HG03159 (cell line): Measurements from ENCODE around the gene RIC8A.
A peak's percentile ranks its signal among the peaks of the same experiment; 100 is the strongest.
"Not testable (repeated sequence)": the region's sequence is repeated elsewhere in the genome, so short reads cannot be mapped to it uniquely, and the experiment has no call there.

Experiments
- ATAC-seq: cut with Tn5 transposase; IDR thresholded peaks from one replicate; pipeline ENCODE4 v1.9.1; 2021; ENCODE audit warnings: mild to moderate bottlenecking, moderate library complexity; ENCODE audit not compliant: unreplicated experiment

RIC8A gene

DNA sequence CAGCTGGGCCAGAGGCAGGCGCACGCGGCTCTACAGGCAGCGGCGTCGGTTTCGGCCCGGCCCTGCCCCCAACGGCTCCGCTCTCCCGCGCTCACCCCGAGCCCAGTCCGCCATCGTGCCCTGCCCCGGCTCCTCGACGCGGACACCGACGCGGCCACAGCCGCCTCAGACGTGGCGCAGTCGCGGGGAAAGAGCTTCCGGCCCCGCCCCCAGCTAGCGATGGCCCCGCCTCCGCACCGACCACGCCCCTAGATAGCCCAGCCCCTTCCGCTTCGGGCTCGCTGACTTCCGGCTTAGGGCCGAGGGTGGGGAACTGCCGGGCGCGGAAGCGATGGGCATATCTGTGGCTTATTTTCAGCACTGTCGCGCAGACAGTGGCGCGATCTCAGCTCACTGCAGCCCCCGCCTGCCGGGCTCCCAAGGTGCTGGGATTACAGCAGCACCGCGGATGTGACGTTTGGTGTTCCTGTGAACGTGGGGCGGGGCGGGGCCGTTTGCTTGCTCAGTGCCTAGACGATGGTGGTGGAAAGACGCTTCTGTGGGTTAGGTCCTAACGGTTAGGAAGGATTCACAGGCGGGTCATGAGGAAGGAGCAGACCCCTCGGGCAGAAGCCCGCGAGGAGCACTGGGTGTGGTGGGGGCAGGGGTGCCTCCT, at the start of gene RIC8A, which contains the start of gene BET1L:
RIC8A (plus strand) TSS at position 501 of the 655 bp plus-strand sequence. CDS start 1,147 bp downstream, outside the sequence.
BET1L (minus strand) TSS at position 192 of the 655 bp plus-strand sequence; CDS start at position 114, 78 bp downstream.
- ATAC-seq: peak; percentile 72

DNA sequence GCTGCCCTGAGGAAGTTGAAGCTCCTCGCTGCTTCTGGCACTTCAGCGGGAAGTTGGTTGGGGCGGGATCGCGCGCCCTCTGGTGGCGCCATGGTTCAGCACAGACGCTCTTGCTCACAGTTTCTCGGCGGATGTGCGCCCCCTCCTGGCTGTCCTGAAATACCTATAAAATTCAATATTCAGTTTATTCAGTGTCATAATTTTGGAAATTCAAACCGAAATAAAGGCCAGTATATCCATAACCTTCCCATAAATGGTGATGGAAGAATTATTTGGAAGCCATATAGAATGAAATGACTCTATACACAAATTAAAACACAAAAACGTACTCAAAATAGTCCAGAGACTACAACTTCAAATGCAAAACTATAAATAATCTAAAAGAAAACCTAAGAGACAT, 27.3 kb upstream of the RIC8A start:
- ATAC-seq: not testable (repeated sequence)

DNA sequence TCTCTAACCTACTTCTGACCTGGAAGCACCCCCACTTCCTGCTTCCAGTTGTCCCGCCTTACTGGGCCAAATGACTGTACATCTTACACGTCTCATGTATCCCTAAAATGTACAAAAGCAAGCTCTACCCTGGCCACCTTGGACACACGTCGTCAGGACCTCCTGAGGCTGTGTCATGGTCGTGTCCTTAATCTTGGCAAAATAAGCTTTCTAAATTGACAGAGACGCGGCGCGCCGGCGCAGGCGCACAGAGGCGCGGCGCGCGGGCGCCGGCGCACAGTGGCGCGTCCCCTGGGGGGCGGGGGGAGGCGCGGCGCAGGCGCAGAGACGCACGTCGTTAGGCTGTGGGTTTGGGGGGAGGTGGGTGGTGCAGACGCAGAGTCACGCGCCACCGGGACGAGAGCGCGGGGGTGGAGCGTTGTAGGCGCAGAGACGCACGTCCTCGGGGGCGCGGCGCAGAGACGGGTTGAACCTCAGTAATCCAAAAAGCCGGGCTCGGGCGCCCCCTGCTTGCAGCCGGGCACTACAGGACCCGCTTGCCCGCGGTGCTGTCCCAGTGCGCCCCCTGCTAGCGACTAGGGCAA, 18.2 kb upstream of the RIC8A start:
- ATAC-seq: peak; percentile 4

DNA sequence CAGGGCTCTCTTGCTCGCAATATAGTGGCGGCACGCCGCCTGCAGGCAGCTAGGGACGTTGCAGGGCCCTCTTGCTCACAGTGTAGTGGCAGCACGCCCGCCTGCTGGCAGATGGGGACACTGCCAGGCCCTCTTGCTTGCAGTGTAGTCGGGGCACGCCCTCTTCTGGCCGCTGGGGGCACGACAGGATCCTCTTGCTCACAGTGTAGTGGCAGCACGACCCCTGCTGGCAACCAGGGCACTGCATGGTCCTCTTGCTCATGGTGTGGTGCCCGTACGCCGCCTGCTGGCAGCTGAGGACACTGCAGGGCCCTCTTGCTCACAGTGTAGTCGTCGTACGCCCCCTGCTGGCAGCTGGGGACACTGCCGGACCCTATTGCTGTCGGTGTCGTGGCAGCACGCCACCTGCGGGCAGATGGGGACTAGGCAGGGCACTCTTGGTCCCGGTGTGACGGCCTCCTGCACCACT, 17.6 kb upstream of the RIC8A start:
- peak; percentile 73 for ATAC-seq

DNA sequence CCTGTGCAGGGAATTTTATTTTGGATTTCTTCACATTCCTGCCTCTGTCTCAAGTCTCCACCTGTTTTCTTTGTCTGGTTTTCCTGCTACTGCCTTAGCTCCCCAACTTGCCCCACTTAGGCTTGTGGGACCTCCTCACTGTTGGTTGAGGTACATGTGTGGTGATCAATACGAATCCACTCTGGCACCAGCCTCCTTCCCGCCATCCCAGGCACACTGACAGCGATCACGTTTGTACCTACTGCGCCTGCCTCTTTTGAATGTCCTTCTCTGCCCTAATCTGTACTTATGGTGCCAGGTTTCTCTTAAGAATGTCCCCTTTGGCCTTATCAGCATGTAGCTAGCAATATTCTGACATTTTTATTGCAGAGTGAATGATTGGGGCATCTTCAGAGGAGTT, 17.0 kb upstream of the RIC8A start:
- not testable (repeated sequence) for ATAC-seq

DNA sequence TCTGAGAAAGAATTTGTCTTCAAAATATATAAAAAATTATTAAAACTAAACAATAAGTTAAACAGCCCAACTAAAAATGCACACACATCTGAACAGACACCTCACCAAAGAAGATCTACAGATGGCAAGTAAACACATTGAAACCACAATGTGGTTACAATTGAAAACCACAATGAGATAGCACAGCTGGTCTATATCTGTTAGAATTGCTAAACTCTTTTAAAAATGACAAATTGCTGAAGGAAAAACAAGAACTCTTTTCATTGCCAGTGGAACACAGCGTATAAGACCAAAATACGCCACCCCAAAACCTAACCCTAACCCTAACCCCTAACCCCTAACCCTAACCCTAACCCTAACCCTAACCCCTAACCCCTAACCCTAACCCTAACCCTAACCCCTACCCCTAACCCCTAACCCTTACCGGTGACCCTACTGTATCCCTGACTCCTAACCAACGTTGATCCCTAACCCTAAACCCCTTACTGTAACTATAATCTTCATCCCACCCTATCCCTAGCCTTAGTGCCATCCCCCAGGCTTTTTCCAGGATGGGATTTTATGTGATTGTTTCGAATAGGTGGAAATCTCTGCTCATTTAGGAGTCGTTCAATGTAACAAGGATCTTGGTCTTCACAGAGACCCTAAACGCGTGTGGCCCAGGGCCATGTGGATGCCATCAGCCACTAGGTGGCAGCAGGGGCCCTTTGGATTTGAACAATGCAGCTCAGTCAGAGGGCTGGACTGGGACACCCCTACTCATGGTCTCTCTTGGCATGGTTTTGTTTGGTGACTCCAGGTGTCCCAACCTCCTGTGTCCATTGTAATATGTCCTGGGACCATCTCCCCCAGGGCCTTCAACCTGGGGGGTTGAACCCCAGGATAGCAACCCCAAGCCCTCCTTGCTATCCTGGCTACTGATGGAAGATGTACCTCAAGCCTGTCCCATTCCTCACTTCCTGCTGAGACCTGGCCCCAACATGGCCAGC, 15.7 kb upstream of the RIC8A start:
- not testable (repeated sequence) for ATAC-seq

DNA sequence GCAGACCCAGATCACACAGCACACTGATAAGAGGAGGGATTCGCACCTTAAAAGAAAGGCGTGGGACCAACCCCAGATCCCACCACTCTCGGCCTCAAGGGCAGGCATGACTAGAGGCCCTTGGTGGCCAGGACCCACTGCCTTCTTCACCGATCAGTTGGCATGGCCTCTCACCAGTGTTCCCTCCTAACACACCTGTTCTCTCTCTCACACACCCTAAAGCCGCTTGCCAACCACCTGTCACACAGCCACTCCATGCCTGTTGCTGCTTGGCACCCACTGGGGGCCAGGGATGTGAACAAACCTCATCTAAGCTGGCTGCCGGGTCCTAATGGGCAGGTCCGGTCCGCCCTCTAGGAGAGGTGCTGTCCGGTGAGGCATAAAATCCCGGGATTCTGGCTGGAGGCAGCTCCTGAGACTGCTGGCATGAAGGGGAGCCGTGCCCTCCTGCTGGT, 14.8 kb upstream of the RIC8A start, which contains the start of gene SCGB1C1:
SCGB1C1 (plus strand) TSS at position 405 of the 455 bp plus-strand sequence; CDS start at position 427, 22 bp downstream.
- ATAC-seq: not testable (repeated sequence)

DNA sequence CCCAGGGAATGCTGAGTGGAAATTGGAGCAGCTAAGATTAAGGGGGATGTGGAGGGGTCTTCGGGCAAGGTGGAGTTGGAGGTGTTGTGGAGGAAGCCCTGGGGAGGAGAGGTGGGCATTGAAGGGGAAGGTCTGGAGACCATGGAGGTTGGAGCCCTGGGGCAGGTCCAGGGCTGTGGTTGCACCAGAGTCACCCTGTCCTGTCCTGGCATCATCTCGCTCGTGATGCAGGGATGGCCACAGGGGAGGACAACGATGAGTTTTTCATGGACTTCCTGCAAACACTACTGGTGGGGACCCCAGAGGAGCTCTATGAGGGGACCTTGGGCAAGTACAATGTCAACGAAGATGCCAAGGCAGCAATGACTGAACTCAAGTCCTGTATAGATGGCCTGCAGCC, 14.0 kb upstream of the RIC8A start:
- not testable (repeated sequence) for ATAC-seq

DNA sequence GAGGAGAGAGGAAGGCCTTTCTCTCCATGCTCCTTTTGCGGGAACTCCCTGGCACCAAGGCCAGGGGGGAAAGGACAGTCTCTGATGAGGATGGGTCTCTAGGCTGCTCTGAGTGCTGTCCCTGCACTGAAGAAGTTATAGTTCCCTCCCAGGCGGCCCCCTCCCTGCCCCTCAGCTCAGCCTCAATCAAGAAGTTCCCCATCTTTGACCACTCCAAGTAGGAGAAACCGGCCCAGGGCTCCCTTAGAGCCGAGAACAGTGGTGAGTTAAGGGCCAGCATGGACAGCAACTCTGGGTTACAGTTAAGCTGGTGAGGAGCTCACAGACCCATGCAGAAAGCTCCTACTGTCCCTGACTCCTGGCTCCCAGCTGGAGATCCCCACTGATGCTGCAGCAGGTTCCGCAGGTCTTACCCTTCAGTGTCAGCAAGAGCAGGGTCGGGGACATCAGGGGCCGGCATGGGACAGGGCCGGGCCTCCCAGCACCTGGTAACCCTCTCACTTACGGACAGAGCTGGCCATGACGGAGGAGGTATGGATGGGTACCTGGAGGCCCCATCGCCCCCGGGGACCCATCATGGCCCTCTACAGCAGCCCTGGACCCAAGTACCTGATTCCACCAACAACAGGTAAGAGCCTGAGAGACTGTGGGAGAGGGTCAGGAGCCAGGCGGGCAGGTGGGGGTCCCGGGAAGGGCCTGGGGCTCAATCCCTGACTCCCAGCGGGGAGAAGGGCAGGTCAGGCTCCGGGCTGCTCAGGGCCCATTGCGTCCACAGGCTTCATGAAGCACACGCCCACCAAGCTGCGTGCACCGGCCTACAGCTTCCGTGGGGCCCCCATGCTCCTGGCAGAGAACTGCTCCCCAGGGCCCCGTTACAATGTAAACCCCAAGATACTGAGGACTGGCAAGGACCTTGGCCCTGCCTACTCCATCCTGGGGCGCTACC, 10.4 kb upstream of the RIC8A start:
- no peak for ATAC-seq

DNA sequence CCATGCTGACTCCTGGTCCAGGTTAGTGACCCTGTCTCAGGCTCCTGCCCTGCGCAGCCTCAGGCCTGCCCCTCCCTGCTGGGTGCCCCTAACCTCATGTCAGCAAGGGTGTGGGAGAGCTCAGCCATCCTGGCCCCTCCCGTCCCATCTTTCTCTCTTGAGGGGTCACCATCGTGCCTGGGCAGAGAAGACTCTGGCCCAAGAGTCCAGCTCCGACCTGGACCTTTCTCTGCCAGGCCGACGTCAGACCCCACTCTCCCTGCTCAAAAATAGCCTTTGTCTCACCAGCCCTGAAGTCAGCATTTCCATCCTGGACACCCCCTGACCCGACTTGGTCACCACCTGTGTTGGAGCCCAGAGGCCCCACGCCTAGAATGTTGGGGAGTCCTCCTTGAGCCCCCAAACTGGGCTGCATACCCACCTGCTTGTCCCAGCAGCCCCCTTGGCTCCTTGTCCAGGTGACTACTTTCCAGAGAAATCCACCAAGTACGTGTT, 9.7 kb upstream of the RIC8A start:
- ATAC-seq: no peak

DNA sequence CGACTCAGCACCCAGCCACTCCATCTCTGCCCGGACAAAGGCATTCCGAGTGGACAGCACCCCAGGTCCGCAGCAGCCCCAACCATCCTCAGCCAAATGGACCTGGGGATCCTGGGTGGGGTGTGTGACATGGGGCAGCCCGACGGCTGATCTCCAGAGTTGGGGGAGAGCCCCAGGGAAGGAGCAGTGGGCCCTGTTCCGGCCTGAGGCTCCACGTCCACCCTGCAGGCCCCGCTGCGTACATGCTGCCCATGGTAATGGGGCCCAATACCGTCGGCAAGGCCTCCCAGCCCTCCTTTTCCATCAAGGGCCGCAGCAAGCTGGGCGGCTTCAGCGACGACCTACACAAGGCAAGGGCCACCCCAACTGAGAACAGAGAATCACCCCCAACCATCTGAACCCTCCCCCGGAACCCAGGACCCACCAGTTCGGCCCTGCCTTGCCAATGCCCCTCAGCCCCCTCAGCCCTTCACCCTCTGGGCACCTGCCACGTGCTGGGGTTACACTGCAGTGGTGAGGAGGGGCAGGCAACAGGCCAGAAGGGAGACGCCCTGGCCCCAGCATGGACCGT, 9.2 kb upstream of the RIC8A start:
- ATAC-seq: no peak

DNA sequence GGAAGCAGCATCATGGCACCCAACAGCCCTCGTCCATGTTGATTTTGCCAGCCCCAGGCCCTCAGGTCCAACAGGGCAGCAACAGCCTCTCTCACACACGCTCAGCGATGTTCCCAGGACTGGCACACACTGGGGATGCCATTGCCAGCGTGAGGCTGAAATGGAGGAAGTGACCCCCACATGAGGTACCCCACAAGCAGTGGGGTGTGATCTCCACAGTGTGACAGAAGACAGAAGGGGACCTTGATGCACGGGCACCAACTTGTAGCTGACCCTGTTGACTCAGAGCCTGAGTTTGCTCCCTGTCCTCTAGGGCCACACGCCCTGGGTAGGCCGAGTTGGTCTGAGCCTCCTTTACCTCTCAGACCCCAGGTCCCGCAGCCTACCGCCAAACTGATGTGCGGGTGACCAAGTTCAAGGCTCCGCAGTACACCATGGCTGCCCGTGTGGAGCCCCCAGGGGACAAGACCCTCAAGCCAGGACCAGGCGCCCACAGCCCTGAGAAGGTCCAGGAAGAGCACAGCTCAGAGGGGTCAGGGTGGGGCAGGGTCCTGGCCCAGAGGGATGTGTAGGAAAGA, 8.4 kb upstream of the RIC8A start:
- no peak for ATAC-seq

DNA sequence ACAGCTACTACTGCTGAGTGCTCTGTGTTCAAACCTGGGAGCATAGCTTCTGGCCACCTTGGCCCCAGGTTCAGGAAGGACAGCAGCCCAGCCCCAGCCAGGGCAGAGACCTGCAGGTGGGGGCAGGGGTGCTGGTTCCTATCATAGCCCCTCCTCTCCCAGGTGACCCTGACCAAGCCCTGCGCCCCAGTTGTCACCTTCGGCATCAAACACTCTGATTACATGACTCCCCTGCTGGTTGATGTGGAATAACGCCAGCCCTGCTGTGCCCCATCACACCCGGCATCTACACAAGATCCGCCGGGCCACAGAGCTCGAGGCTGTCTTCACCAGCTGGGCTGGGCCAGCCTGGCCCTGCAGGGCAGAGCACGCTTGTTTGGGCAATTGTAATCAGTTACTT, 7.7 kb upstream of the RIC8A start:
- ATAC-seq: no peak

DNA sequence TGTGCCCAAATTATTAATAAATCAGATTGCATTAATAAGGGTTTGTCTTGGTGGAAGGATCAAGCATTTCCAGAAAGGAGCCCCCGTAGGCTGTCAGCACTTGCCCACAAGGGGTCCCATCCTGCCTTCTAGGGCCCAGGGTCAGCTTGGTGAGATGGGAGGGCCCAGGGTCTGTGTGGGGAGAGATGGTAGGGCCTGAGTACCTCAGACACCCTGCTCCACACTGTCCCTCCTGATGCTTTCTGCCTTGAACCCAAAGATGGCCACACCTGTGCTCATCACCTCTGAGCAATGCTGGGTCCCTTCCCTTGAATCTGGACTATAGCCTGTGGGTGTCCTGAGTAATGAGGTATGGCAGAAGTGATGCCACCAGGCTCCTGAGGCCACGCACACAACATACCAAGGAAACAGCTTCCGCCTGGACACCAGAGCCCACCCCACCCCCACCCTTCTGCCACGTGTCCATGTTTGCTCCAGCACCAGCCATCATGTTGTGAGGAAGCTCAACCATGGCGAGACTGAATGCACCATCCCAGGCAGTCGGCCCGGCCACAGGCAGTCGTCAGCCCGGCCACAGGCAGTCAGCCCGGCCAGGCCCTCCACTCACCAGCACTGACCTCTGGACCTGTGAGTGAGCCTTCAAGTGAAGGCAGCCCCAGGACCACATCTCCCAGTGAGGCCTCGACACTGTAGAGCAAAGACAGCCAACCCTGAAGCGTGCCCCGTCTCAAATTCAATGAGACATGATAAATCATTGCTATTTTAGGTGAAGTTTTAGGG, 7.1 kb upstream of the RIC8A start:
- ATAC-seq: no peak

DNA sequence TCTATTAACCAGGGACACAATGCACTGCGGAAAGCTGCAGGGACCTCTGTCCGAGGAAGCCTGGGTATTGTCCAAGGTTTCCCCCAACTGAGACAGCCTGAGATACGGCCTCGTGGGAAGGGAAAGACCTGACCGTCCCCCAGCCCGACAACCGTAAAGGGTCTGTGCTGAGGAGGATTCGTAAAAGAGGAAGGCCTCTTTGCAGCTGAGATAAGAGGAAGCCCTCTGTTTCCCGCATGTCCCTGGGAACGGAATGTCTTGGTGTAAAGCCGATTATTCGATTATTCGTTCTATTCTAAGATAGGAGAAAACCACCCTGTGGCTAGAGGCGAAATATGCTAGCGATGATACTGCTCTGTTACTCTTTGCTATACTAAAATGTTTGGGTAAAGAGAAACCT, 5.5 kb upstream of the RIC8A start:
- no peak for ATAC-seq

DNA sequence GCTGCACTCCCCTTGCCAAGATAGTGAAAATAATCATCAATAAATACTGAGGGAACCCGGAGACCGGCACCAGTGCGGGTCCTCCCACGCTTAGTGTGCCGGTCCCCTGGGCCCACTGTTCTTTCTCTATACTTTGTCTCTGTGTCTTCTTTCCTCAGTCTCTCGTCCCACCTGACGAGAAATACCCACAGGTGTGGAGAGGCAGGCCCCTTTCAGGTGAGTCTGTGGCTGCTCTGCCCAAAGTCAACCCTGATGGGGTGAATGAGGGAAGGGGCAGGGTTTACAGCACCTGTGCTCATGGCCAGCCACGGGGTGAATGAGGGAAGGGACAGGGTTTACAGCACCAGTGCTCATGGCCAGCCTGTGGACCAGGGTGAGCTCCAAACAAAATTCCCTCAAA, 5.0 kb upstream of the RIC8A start:
- ATAC-seq: no peak

DNA sequence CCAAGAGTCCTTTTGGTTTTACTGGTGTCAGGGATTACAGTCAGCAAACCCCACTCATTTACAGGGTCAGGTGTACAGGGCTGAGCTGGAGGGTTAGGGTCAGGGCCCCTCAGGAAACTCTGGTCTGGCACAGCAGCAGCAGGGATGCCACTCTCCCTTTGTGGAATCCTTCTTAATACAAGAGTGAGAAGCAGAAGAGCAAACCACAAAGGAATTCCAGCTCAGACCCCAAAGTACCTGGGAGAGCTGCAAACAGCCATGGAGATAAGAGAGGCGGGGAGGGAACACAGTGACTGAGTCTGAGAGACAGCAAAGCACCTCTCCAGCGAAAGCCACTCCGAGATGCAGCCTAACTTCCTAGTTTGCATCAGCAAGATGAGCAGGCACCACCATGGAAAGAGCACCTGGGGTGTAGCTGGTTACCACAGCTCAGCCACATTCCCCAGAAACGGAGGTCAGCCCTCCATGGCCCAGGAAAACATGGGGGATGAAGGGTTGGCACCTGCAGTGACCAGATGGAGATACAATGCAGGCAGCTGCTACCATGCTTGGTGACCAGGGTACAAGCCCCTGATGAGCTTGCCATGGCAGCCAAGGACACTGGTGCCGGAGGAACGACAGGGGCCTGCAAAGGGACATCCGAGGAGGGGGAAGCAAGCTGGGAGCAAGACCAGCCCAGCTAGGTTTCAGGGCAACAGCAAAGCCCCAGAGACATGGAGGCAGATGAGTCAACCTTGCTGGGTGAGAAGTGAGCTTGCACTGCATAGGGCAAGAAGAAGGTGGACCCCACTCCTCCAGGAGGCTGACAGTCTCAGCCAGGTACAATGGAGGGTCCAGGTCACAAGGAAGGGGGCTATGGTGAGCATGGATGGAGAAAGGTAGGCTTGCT, 4.2 kb upstream of the RIC8A start:
- ATAC-seq: no peak
